NCI-H146 treated with DMSO at 0.1 percent for 48 hours (cell line): ENCODE results near the gene PSME3IP1.

Experiments
- DNase-seq: peaks from one replicate; lab custom pipeline; 2025; ENCODE audit not compliant: unreplicated experiment; lab: John Stamatoyannopoulos, UW

Gene PSME3IP1

DNA sequence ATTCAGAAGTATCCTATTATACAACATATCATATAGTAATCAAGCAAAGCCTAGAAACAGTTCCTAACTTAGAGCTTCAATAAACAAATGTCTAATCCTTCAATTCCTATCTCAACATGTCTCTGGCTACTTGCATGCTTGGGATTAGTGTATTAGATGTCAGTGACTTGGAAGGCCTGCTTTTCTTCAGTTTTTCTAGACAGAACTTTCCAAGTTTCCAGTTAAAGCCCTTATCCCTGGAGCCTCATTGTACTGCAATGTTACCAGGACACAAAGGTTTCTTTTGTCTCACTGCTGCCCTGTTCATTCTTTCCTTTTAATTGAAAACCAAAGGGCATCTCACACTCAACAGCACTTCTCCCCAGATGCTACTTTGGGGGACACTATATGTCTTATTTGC is 16.5 kb downstream of the PSME3IP1 start:
- no peak for DNase-seq

DNA sequence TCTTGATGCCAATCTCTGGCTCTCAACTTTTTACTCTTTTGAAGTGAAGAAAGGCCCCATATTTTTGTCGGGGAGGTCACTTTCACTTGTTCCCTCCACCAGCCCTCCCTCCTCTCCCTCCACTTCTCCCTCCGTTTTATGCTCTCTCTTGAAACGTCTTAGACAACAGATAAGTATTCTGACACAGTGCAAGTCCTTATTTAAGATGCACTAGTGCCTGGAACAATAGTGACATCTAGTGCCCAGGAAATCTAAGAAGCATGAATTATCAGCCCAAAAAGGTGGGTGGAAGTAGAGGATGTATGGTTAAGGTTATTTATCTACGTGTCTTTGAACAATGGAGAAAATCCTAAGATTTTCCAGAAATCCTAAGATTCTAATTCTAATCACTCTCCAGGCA is 17.9 kb downstream of the PSME3IP1 start:
- DNase-seq = no peak

GRCh38 chr16:57167538-57167937 is 18.3 kb downstream of the PSME3IP1 start:
- no peak for DNase-seq

DNA sequence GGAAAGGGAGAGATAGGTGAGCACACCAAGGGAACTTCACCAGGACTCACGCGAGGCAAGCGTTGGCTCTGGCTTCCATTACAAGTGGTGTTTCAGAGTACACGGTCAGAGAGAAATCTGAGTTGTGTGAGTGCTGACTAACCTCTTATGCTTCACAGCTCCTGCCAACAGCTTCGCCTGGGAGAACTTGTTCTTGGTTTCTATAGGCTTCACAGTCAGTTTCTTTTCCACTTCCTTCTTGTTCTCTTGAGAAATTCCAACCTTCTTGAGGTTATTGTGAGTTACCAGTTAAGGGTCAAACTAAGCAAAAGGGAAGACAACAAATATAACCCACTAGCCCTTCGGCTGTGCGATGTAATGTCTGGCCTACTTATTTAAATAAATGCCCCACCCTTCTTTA is 18.9 kb downstream of the PSME3IP1 start:
- no peak for DNase-seq

DNA sequence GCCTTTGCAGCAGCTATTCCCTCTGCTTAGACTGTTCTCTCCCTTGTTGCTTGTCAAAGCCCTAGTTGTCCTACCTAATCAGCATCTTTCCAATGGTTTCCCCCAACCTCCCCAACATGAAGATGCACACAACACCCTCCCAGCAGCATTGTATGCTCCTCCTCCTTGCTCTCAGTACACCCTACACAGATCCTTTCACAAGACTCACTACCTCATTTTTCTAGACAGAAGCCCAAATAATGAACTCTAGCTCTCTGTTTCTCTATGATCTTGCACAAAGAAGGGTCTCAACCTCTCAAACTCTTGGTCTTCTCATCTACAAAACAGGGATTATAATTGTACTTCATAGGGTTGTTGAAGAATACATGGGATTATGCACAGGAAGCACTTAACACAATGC is 19.4 kb downstream of the PSME3IP1 start:
- no peak for DNase-seq

- DNase-seq = no peak
These were observed 19.9 kb downstream of the PSME3IP1 start for GRCh38 chr16:57165938-57166337.

DNA sequence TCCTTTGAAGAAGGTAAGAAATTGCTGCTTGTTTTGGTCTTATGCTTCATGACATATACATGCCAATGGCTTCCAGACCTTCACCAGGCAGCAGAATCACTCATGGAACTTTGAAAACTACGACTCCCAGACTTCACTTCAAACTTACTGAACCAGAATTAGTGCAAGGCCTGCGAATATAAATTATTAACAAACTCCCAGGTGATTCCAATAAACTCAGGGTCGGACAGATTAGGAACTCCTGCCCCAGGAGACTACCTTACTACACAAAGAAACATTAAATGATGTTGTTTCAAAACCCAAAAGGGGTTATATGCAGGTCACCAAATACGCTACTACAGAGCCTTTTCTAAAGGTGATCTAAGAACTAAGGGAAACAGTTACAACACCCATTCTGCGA is 20.4 kb downstream of the PSME3IP1 start:
- no peak for DNase-seq

DNA sequence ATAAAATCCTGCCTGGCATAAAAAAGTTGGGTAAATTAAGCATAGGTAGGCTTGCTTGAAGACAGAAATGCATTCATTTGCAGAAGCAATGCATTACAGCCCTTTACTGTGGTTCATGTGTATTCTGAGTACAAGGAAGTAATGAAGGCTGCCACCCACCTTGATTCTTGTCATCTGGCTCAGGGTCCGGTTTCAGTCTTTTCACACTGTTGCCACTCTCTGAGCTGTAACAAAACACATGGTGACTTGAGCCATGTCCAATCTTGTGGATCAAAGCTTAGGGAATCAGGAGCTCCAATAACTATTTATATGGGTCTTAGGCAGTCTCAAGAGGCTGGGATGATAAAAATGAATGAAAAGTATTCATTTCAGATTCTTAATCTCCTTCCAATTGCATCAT is 22.0 kb downstream of the PSME3IP1 start:
- DNase-seq = no peak

DNA sequence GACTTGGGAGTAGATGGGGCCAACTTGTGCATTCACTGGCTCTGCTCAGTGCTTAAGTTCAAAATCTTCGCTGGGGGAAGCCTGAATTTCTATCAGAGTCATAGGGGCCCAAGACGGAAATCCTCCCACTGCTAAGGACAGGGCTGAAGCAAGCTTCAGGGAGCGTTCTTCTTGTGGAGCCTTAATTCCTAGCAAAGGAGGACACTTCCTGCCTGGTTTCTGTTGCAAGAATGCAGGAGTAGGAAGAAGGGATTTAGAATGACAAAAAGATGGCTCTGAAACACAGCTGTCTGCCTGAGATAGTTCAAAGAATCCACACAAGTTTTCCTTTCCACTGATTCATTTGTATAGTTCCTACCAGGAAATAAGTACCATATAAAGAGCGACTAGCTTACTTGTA is 26.4 kb downstream of the PSME3IP1 start:
- no peak for DNase-seq

GRCh38 chr16:57157533-57157932 is 28.3 kb downstream of the PSME3IP1 start:
- no peak for DNase-seq

GRCh38 chr16:57156351-57156703 is 29.5 kb downstream of the PSME3IP1 start:
- DNase-seq = no peak

GRCh38 chr16:57155702-57156350 is 30.0 kb downstream of the PSME3IP1 start:
- no peak for DNase-seq

GRCh38 chr16:57153841-57154240 is 32.0 kb downstream of the PSME3IP1 start:
- DNase-seq = no peak

GRCh38 chr16:57152096-57153093 is 33.4 kb downstream of the PSME3IP1 start:
- no peak for DNase-seq

DNA sequence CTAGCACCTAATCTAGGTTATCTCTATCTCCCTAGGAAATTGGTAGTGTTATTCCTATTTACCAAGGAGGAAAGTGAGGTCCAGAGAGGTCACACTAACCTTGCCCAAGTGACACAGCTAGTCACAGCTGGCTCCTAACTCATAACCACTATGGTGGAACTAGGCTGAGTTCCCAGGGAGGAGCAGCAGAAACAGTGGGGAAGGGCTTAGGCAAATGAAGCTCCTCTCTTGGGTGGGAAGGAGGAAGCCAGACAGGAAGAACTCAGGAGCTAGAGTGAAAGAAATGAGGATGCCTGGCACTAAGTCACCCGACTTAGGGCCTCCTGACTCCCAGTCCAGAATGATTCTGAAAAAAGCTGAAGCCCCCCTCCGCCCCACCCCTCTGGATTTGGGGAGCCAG is 34.5 kb downstream of the PSME3IP1 start:
- DNase-seq = no peak

- DNase-seq = no peak
These were observed 35.0 kb downstream of the PSME3IP1 start for GRCh38 chr16:57150682-57151330.

GRCh38 chr16:57149391-57149790 is 36.4 kb downstream of the PSME3IP1 start:
- no peak for DNase-seq

DNA sequence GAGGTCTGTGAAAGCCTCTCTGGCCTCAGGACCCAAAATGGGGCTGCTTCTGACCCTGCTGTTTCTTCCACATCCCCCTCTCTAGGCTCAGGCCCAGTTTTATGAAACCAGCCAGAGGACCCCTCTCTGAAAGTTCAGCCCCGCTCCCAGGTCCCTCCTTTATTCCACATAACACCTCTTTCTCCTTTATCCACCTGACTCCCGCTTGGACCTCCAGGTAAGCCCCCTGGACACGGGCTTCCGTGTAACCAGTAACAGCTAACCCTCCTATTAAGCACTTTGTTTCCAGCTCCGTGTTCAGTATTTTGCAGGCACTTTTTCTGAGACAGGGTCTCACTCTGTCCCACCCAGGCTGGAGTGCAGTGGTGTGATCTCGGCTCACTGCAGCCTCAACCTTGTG is 37.4 kb downstream of the PSME3IP1 start:
- no peak for DNase-seq

DNA sequence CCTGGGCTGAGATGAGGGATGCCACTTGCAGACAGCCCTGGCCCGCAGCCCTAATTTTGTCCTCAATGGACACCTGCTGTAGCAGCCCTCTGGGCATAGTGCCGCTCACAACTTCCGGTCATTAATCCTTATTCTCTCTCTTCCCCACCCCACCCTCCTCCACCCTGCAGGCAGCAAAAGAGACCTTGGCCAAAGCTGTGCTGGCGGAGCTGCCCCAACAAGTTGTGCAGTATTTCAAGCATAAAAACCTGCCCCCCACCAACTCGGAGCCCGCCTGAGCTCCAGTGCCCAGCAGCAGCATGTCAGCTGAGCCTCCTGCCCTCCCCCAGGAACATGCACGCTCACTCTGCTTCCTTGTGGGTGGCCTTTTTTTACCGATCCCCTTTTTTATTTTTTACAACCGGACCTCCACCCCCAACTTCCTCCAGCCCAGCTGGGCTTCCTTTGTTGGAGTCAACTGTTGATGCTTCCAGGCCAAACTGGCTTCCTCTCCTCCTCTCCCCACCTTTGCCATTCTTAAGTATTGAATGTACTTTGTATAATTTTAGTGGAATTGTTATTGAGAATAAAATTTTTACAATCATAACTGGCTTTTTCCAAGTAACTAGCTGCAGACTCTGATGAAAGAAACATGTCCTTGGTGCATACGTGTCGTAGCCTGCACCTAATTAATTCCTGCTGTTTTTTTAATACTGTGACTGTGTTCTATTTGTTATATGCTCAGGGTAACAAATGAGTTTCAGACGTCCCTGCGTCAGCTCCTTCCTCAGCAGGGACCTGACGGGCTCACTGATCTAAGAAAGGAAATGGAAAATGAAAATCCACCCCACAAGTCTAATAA is 38.2 kb downstream of the PSME3IP1 start:
- DNase-seq = no peak

DNA sequence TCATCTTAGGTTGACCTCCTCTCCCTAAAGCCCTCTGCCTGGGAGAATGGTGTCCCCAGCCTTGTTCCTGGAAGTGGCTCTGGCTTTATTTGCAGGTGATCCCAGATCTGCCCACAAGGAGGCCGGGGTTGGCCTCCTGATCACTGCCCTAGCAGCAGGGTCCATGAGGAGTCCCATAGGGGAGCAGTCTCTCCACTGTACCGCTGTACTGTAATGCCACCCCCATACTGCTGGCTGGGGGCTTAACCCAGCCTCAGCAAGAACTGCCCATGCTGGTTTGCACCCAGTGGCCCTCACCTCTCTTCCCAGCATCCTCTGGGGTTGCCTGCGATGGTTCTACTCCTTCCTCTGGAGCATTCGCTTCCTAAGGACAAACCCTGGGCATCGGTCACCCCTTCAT is 39.1 kb downstream of the PSME3IP1 start:
- no peak for DNase-seq

DNA sequence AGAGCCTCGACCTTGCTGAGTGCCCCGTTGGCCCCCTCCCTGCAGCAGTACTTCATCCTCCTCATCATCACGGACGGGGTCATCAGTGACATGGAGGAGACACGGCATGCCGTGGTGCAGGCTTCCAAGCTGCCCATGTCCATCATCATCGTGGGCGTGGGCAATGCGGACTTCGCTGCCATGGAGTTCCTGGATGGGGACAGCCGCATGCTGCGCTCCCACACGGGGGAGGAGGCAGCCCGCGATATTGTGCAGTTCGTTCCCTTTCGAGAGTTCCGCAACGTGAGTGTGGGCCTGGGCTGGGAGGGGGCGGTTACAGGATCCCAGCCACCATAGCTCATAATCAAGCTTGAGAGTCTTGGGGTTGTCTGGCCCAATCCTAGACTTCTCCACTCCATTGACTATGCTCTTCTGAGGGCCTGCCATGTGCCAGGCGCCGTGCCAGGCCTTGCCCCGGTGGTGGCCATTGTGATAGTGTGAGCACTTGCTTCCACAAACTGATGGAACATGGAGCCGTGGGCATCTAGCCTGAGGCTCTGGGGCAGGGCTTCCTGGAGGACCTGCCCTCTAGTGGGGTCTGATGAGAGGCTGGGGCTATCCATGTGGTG is 39.7 kb downstream of the PSME3IP1 start:
- DNase-seq = no peak
